BLaER1 (cell line): Measurements from ENCODE around the gene PTPRE.
A peak's percentile ranks its signal among the peaks of the same experiment; 100 is the strongest.

Source experiments
- H3K27ac ChIP-seq: shearing (Covaris generic); formaldehyde crosslinking; 2 replicates; pipeline ENCODE4 v1.8.1; 2022
- H3K27me3 ChIP-seq: shearing (Covaris generic); formaldehyde crosslinking; 2 replicates; pipeline ENCODE4 v1.8.1; 2022
- H3K36me3 ChIP-seq: shearing (Covaris generic); formaldehyde crosslinking; 2 replicates; pipeline ENCODE4 v1.8.1; 2022
- H3K4me1 ChIP-seq: shearing (Covaris generic); formaldehyde crosslinking; 2 replicates; pipeline ENCODE4 v1.8.1; 2022
- H3K4me2 ChIP-seq: shearing (Covaris generic); formaldehyde crosslinking; 2 replicates; pipeline ENCODE4 v1.8.1; 2022
- H3K4me3 ChIP-seq: shearing (Covaris generic); formaldehyde crosslinking; 2 replicates; pipeline ENCODE4 v1.8.1; 2022
- H3K9ac ChIP-seq: shearing (Covaris generic); formaldehyde crosslinking; 2 replicates; pipeline ENCODE4 v1.8.1; 2022
- H3K9me3 ChIP-seq: shearing (Covaris generic); formaldehyde crosslinking; 2 replicates; pipeline ENCODE4 v1.8.1; 2022
- H4K20me1 ChIP-seq: shearing (Covaris generic); formaldehyde crosslinking; 2 replicates; pipeline ENCODE4 v1.8.1; 2022
- Cebpa-rat ChIP-seq: shearing (Covaris generic); IDR thresholded peaks from 2 replicates; pipeline ENCODE4 v1.8.1; 2022

PTPRE gene

DNA sequence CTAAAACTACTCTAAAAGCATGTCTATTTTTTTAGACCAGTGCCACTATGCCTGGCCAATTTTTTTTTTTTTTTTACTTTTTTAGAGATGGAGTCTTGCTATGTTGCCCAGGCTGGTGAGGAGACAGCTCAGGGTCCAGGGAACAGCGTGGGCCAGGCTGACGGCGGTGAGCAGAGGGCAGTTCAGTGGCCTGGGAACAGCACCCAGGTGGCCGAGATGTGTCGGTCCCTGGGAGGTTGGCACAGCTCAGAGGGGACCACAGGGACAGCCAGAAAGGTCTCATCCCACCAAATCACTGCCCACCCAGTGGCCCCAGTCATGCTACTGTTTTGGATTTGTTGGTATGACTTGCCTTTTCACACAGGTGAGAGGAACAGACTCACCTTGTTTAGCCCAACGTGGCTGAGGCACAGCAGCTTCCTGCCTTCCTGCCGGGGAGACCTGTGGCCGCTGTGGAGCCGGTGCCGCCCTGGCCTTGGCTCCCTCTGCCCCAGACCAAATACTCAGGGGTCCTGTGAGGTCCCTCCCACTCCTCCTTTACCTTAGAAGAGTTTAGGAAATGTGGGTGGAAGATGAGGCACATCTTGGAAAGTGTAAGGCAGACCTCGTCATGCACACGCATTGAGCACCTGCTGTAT, 109.6 kb downstream of the PTPRE start:
- peaks cover 10% of the 10 kb centered on the region; the same call in 1 of the 2 replicates for H3K36me3 ChIP-seq
- peaks cover 92% of the 10 kb centered on the region for H3K4me1 ChIP-seq
- no peaks in the 10 kb centered on the region for H3K27me3 ChIP-seq
- H3K4me3 ChIP-seq: peak overlapping the region; percentile 66
- peak overlapping the region; percentile 92 for H3K27ac ChIP-seq
- H4K20me1 ChIP-seq: no peaks in the 10 kb centered on the region
- peaks cover 5% of the 10 kb centered on the region; the same call in 1 of the 2 replicates for H3K9me3 ChIP-seq
- TF ChIP-seq Cebpa-rat: no peak
- H3K4me2 ChIP-seq: peak overlapping the region; percentile 95
- H3K9ac ChIP-seq: peak overlapping the region; percentile 80

DNA sequence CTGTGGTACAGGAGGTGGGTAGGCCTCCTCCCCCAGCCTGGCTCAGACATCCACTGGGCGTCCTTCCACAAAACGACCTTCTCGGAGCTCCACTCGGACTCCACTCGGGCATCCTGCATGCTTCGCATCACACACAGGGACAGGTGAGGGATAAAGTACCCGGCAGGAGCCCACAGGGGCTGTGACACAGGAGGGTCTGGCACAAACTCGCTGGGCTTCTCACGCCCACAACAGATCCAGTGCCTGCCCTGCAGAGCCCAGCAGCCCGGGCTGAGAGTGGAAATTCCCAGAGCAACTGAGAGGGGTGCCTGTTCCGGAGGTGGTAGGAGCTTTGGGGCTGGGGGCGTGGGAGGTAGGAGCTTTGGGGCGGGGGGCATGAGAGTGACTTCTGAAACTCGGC, 110.9 kb downstream of the PTPRE start:
- Histone ChIP-seq H3K36me3 (peaks cover 10% of the 10 kb centered on the region; the same call in 1 of the 2 replicates), H3K9ac (peak overlapping the region; percentile 80), H3K4me3 (peak overlapping the region; percentile 66), H3K4me1 (peaks cover 93% of the 10 kb centered on the region), H4K20me1 (no peaks in the 10 kb centered on the region), H3K27me3 (no peaks in the 10 kb centered on the region), H3K9me3 (peaks cover 5% of the 10 kb centered on the region; the same call in 1 of the 2 replicates), H3K4me2 (peak overlapping the region; percentile 95), H3K27ac (peak overlapping the region; percentile 92)
- TF ChIP-seq Cebpa-rat: no peak

DNA sequence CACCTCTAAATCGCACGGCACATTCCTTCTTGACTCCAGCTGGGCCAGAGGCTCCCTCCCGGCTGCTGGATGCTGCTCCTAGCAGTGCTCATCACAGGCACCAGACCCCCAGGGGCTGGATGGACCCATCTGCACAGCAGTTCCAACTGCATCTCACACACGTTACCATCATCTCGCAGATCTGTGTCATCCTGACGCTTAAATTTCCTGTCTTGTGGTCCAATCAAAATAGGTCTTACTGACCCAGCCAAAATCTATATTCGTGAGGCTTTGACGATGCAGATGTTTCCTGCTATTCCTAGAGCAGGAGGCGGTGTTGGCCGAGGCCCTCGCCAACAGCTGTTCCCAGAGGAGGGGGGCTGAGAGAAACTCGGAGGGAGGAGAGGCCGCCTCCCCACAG, 111.3 kb downstream of the PTPRE start:
- Histone ChIP-seq H3K27me3 (no peaks in the 10 kb centered on the region), H3K27ac (peak overlapping the region; percentile 92), H3K4me1 (peaks cover 95% of the 10 kb centered on the region), H3K9me3 (peaks cover 5% of the 10 kb centered on the region; the same call in 1 of the 2 replicates), H3K4me3 (peak overlapping the region; percentile 66), H3K4me2 (peak overlapping the region; percentile 95), H3K9ac (peak overlapping the region; percentile 80), H4K20me1 (no peaks in the 10 kb centered on the region), H3K36me3 (peaks cover 10% of the 10 kb centered on the region; the same call in 1 of the 2 replicates)
- no peak for TF ChIP-seq Cebpa-rat

DNA sequence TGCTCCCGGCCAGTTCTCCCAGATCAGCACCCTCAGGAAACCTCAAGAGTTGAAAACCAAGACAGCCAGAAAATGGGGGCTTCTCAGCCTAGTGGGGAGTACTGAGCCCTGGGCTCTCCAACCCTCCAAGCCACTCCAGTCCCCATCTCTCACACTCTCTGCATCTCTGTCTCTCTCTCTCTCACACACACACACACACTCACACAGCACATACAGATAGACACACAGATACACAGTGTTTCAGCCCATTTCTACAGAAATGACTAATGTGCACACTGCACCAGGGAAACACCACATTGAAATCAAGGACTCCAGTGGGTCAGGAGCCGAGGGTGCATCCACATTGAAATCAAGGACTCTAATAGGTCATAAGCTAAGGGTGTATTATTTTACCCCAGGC, 111.8 kb downstream of the PTPRE start:
- Histone ChIP-seq H3K9me3 (peaks cover 5% of the 10 kb centered on the region; the same call in 1 of the 2 replicates), H3K9ac (peak overlapping the region; percentile 80), H4K20me1 (no peaks in the 10 kb centered on the region), H3K4me1 (peaks cover 95% of the 10 kb centered on the region), H3K27ac (peak overlapping the region; percentile 92), H3K27me3 (no peaks in the 10 kb centered on the region), H3K4me3 (peak overlapping the region; percentile 66), H3K36me3 (peaks cover 9% of the 10 kb centered on the region; the same call in 1 of the 2 replicates), H3K4me2 (peak overlapping the region; percentile 95)
- TF ChIP-seq Cebpa-rat: no peak

DNA sequence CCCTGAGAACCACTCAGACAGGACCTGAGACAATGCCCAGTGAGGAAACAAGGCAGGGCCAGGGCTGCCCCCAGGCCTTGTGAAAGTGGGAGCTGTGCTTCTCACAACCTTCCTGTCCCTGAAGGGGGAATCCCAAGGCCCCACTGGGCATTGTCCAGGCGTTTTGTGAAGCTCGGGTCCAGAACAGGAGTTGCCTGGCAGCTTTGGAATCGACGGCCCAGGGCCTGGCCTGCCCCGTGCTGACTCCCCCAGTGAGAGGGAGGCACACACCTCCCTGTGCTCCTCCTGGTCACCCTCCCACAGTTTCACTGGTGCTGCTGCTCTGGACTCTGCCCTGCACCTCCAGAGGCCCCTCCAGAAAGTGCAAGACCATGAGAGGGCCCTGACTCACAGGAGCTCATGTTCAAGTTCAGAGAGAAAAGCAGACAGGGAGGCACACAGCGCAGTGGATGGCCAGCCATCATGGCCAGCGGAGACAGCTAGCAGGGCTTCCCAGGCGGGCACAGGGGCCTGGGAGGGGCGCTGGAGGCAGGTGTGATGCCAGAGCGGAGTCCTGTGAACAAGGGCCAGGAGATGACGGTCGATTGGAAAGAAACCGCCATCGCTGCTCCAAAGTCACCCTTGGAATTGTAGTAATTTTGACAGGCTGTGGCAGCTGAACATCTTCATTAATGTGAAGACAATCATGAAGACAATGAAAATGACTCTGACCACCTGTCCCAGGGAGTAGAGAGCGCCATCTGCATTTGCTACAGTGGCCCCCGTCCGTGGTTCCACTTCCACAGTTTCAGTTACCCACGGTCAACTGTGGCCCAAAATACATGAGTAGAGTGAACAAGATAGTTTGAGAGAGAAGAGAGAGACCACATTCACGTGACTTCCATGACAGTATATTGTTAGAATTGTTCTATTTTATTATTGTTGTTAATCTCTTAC, 115.6 kb downstream of the PTPRE start:
- H4K20me1 ChIP-seq: no peaks in the 10 kb centered on the region
- no peak overlapping the region for H3K9ac ChIP-seq
- H3K4me2 ChIP-seq: peak overlapping the region; percentile 42
- no peak for TF ChIP-seq Cebpa-rat
- H3K27me3 ChIP-seq: no peaks in the 10 kb centered on the region
- H3K9me3 ChIP-seq: no peaks in the 10 kb centered on the region
- no peak overlapping the region for H3K4me3 ChIP-seq
- no peaks in the 10 kb centered on the region for H3K36me3 ChIP-seq
- peak overlapping the region; percentile 92 for H3K27ac ChIP-seq
- H3K4me1 ChIP-seq: peaks cover 95% of the 10 kb centered on the region

DNA sequence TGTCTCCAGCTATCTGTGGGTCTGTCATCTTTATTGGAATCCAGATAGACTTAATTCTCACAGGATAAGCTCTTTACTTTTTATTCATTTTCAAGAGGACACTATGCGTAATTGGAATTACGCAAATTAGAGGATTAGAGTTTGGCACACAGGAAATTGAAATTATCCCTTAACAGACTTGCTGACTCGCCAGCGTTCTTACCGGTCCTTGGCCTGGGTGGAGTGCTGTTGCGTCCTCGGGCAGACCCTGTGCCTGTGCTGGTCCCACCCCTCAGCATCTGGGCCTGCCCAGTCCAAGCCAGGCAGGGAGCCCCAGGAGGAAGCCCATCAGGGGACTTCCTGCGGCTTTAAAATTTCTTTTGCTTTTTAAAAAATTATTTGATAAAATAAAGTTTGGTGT, 117.5 kb downstream of the PTPRE start:
- H3K4me1 ChIP-seq: peaks cover 100% of the 10 kb centered on the region
- H3K9me3 ChIP-seq: no peaks in the 10 kb centered on the region
- H3K4me2 ChIP-seq: peak overlapping the region; percentile 95
- no peak overlapping the region for H3K9ac ChIP-seq
- no peaks in the 10 kb centered on the region for H3K27me3 ChIP-seq
- H3K36me3 ChIP-seq: no peaks in the 10 kb centered on the region
- H3K27ac ChIP-seq: no peak overlapping the region
- no peak for TF ChIP-seq Cebpa-rat
- no peaks in the 10 kb centered on the region for H4K20me1 ChIP-seq
- H3K4me3 ChIP-seq: no peak overlapping the region

DNA sequence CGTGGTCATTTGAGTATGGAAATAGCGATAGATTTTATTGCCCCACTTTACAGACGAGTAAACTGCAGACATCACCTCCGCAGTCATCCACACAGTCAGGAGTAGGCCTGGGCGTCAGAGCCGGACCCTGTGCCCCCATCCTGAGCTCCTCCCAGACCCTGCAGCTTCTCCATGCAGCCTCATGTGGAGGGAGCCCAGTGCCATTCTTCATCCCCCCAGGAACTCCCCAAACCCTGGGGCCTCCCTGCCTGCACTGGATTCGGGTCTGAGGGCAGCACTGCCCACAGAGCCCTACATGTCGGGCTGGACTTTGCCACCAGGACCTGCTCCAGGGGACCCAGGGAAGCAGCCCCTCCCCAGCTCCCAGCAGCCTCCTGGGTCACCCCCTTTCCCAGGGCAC, 118.5 kb downstream of the PTPRE start:
- no peak for TF ChIP-seq Cebpa-rat
- Histone ChIP-seq H3K27ac (peak overlapping the region; percentile 61), H3K4me1 (peaks cover 100% of the 10 kb centered on the region), H3K4me3 (no peak overlapping the region), H3K27me3 (no peaks in the 10 kb centered on the region), H4K20me1 (no peaks in the 10 kb centered on the region), H3K4me2 (peak overlapping the region; percentile 95), H3K9ac (no peak overlapping the region), H3K9me3 (no peaks in the 10 kb centered on the region), H3K36me3 (no peaks in the 10 kb centered on the region)

DNA sequence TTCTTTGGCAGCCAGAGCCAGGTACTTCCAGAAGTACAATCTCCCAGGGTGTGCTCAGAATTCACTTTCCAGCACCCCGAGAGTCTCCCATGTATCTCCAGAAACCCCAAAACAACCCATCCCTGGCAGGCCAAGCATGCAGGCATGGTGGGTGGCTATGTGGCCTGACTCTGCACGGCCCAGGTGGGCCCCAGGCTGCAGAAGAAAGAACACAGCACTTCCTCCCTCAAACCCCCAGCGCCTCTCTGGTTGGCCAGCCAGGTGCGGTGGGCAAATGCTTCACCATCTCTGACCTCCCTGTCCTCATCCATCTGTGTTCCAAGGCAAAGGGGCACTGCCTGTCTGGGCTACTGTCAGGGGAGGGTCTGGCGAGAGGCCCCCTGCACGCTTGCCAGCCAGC, 119.0 kb downstream of the PTPRE start:
- TF ChIP-seq Cebpa-rat: no peak
- peaks cover 100% of the 10 kb centered on the region for H3K4me1 ChIP-seq
- H3K27me3 ChIP-seq: no peaks in the 10 kb centered on the region
- no peaks in the 10 kb centered on the region for H3K36me3 ChIP-seq
- H3K9ac ChIP-seq: peak overlapping the region; percentile 5; the same call in 1 of the 2 replicates
- H3K27ac ChIP-seq: peak overlapping the region; percentile 61
- H3K4me3 ChIP-seq: 0 out of 2 replicates have a peak overlapping the region, but pooled peaks have one; percentile 24
- no peaks in the 10 kb centered on the region for H4K20me1 ChIP-seq
- peak overlapping the region; percentile 95 for H3K4me2 ChIP-seq
- no peaks in the 10 kb centered on the region for H3K9me3 ChIP-seq

DNA sequence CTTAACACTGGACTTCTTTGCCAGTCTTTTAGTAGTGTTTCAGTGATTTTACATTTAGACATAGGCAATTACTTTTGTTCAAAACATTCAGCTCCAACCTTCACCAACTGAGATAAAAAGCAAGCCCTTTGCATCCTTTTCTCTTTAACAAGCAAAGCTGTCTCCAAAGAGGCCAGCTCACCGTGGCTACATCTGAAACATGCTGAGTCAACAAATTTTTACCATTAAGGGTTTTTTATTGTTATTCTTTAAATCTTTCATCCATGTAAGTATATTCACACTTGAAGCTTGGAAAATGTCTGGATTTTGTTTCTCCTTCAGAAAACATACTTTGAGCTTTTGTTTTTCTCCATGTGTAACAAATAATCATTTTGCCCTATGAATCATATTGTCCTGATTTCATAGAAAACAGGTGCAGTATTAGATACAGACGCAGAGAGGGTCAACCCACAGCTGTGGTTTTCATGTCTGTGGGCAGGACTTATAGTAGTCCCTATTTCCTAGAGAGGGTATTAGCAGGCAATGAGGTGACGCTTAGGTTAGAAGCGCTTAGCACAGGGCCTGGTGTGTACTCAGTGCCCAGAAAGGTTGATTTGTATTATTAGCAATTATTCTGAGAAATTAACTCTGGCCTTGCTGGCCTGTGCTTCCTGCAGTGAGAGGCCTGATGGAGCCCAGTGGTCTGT, 119.9 kb downstream of the PTPRE start:
- Histone ChIP-seq H3K9ac (peak overlapping the region; percentile 60; the same call in 1 of the 2 replicates), H3K4me3 (no peak overlapping the region), H3K4me2 (peak overlapping the region; percentile 95), H3K36me3 (no peaks in the 10 kb centered on the region), H3K27me3 (no peaks in the 10 kb centered on the region), H4K20me1 (no peaks in the 10 kb centered on the region), H3K9me3 (no peaks in the 10 kb centered on the region), H3K27ac (peak overlapping the region; percentile 76), H3K4me1 (peaks cover 98% of the 10 kb centered on the region)
- no peak for TF ChIP-seq Cebpa-rat
